Measurements from ENCODE around the gene LCLAT1.

Gene LCLAT1

GRCh38 chr2:30408961-30409387 is 38.1 kb upstream of the LCLAT1 start:
- Histone ChIP-seq H3K4me3 (ENCODE audit: low read length) (no peak overlapping the region), H3K27ac (ENCODE audit: low read length) (no peak overlapping the region), H3K4me1 (ENCODE audit: control insufficient read depth, insufficient read depth, low read length) (peaks cover 4% of the 10 kb centered on the region; the same call in 1 of the 2 replicates), H3K27me3 (ENCODE audit: control insufficient read depth, insufficient read depth, low read length) (no peaks in the 10 kb centered on the region), H3K9me3 (ENCODE audit: control insufficient read depth, insufficient read depth, low read length) (no peaks in the 10 kb centered on the region), H3K36me3 (ENCODE audit: control insufficient read depth, insufficient read depth, low read length) (no peaks in the 10 kb centered on the region)
- no peak for DNase-seq (ENCODE audit: low read depth, low spot score)

- no peak for DNase-seq (ENCODE audit: low read depth, low spot score)
- Histone ChIP-seq H3K9me3 (ENCODE audit: control insufficient read depth, insufficient read depth, low read length) (no peaks in the 10 kb centered on the region), H3K27me3 (ENCODE audit: control insufficient read depth, insufficient read depth, low read length) (no peaks in the 10 kb centered on the region), H3K4me1 (ENCODE audit: control insufficient read depth, insufficient read depth, low read length) (no peaks in the 10 kb centered on the region), H3K4me3 (ENCODE audit: low read length) (no peak overlapping the region), H3K27ac (ENCODE audit: low read length) (no peak overlapping the region), H3K36me3 (ENCODE audit: control insufficient read depth, insufficient read depth, low read length) (no peaks in the 10 kb centered on the region)
- WGBS (ENCODE audit: insufficient coverage, insufficient read length) = no CpG with 5 or more reads among the region's 2 CpGs
Measured at GRCh38 chr2:30410217-30410616, 36.8 kb upstream of the LCLAT1 start.

- no peaks in the 10 kb centered on the region for H3K36me3 ChIP-seq (ENCODE audit: control insufficient read depth, insufficient read depth, low read length)
- no peaks in the 10 kb centered on the region for H3K27me3 ChIP-seq (ENCODE audit: control insufficient read depth, insufficient read depth, low read length)
- no CpG with 5 or more reads among the region's 8 CpGs for WGBS (ENCODE audit: insufficient coverage, insufficient read length)
- no peak overlapping the region for H3K4me3 ChIP-seq (ENCODE audit: low read length)
- H3K27ac ChIP-seq (ENCODE audit: low read length) = no peak overlapping the region
- H3K9me3 ChIP-seq (ENCODE audit: control insufficient read depth, insufficient read depth, low read length) = no peaks in the 10 kb centered on the region
- no peak for DNase-seq (ENCODE audit: low read depth, low spot score)
- H3K4me1 ChIP-seq (ENCODE audit: control insufficient read depth, insufficient read depth, low read length) = no peaks in the 10 kb centered on the region
Measured at GRCh38 chr2:30412047-30412683, 34.9 kb upstream of the LCLAT1 start.

- no peak for DNase-seq (ENCODE audit: low read depth, low spot score)
- H3K36me3 ChIP-seq (ENCODE audit: control insufficient read depth, insufficient read depth, low read length) = no peaks in the 10 kb centered on the region
- H3K27ac ChIP-seq (ENCODE audit: low read length) = no peak overlapping the region
- H3K27me3 ChIP-seq (ENCODE audit: control insufficient read depth, insufficient read depth, low read length) = no peaks in the 10 kb centered on the region
- H3K4me1 ChIP-seq (ENCODE audit: control insufficient read depth, insufficient read depth, low read length) = no peaks in the 10 kb centered on the region
- H3K9me3 ChIP-seq (ENCODE audit: control insufficient read depth, insufficient read depth, low read length) = no peaks in the 10 kb centered on the region
- no CpG with 5 or more reads among the region's 7 CpGs for WGBS (ENCODE audit: insufficient coverage, insufficient read length)
- H3K4me3 ChIP-seq (ENCODE audit: low read length) = no peak overlapping the region
Measured at GRCh38 chr2:30412684-30413570, 34.1 kb upstream of the LCLAT1 start.

GRCh38 chr2:30414961-30415360 is 32.1 kb upstream of the LCLAT1 start:
- Histone ChIP-seq H3K27ac (ENCODE audit: low read length) (no peak overlapping the region), H3K9me3 (ENCODE audit: control insufficient read depth, insufficient read depth, low read length) (no peaks in the 10 kb centered on the region), H3K36me3 (ENCODE audit: control insufficient read depth, insufficient read depth, low read length) (no peaks in the 10 kb centered on the region), H3K4me3 (ENCODE audit: low read length) (no peak overlapping the region), H3K27me3 (ENCODE audit: control insufficient read depth, insufficient read depth, low read length) (no peaks in the 10 kb centered on the region), H3K4me1 (ENCODE audit: control insufficient read depth, insufficient read depth, low read length) (no peaks in the 10 kb centered on the region)
- no CpG with 5 or more reads among the region's 2 CpGs for WGBS (ENCODE audit: insufficient coverage, insufficient read length)
- no peak for DNase-seq (ENCODE audit: low read depth, low spot score)

- Histone ChIP-seq H3K36me3 (ENCODE audit: control insufficient read depth, insufficient read depth, low read length) (no peaks in the 10 kb centered on the region), H3K9me3 (ENCODE audit: control insufficient read depth, insufficient read depth, low read length) (no peaks in the 10 kb centered on the region), H3K4me3 (ENCODE audit: low read length) (no peak overlapping the region), H3K27me3 (ENCODE audit: control insufficient read depth, insufficient read depth, low read length) (no peaks in the 10 kb centered on the region), H3K27ac (ENCODE audit: low read length) (no peak overlapping the region), H3K4me1 (ENCODE audit: control insufficient read depth, insufficient read depth, low read length) (peaks cover 3% of the 10 kb centered on the region)
- DNase-seq (ENCODE audit: low read depth, low spot score) = no peak
- no CpG with 5 or more reads among the region's 3 CpGs for WGBS (ENCODE audit: insufficient coverage, insufficient read length)
Measured at GRCh38 chr2:30417253-30417652, 29.8 kb upstream of the LCLAT1 start.

- H3K36me3 ChIP-seq (ENCODE audit: control insufficient read depth, insufficient read depth, low read length) = no peaks in the 10 kb centered on the region
- H3K4me3 ChIP-seq (ENCODE audit: low read length) = no peak overlapping the region
- DNase-seq (ENCODE audit: low read depth, low spot score) = no peak
- no peaks in the 10 kb centered on the region for H3K27me3 ChIP-seq (ENCODE audit: control insufficient read depth, insufficient read depth, low read length)
- H3K27ac ChIP-seq (ENCODE audit: low read length) = no peak overlapping the region
- no peaks in the 10 kb centered on the region for H3K9me3 ChIP-seq (ENCODE audit: control insufficient read depth, insufficient read depth, low read length)
- H3K4me1 ChIP-seq (ENCODE audit: control insufficient read depth, insufficient read depth, low read length) = peaks cover 5% of the 10 kb centered on the region
- WGBS (ENCODE audit: insufficient coverage, insufficient read length) = no CpG with 5 or more reads among the region's 3 CpGs
Measured at GRCh38 chr2:30421026-30421603, 25.9 kb upstream of the LCLAT1 start.

- no peak overlapping the region for H3K27ac ChIP-seq (ENCODE audit: low read length)
- H3K9me3 ChIP-seq (ENCODE audit: control insufficient read depth, insufficient read depth, low read length) = no peaks in the 10 kb centered on the region
- no peak overlapping the region for H3K4me3 ChIP-seq (ENCODE audit: low read length)
- H3K27me3 ChIP-seq (ENCODE audit: control insufficient read depth, insufficient read depth, low read length) = no peaks in the 10 kb centered on the region
- WGBS (ENCODE audit: insufficient coverage, insufficient read length) = no CpG with 5 or more reads among the region's 11 CpGs
- no peak for DNase-seq (ENCODE audit: low read depth, low spot score)
- peaks cover 5% of the 10 kb centered on the region for H3K4me1 ChIP-seq (ENCODE audit: control insufficient read depth, insufficient read depth, low read length)
- no peaks in the 10 kb centered on the region for H3K36me3 ChIP-seq (ENCODE audit: control insufficient read depth, insufficient read depth, low read length)
Measured at GRCh38 chr2:30421604-30422443, 25.2 kb upstream of the LCLAT1 start.

- H3K27ac ChIP-seq (ENCODE audit: low read length) = no peak overlapping the region
- no peak overlapping the region for H3K4me3 ChIP-seq (ENCODE audit: low read length)
Measured at GRCh38 chr2:30422444-30423040, 24.5 kb upstream of the LCLAT1 start.

GRCh38 chr2:30424231-30424630 is 22.8 kb upstream of the LCLAT1 start:
- DNase-seq (ENCODE audit: low read depth, low spot score) = no peak
- Histone ChIP-seq H3K27me3 (ENCODE audit: control insufficient read depth, insufficient read depth, low read length) (no peaks in the 10 kb centered on the region), H3K27ac (ENCODE audit: low read length) (no peak overlapping the region), H3K4me3 (ENCODE audit: low read length) (no peak overlapping the region), H3K36me3 (ENCODE audit: control insufficient read depth, insufficient read depth, low read length) (no peaks in the 10 kb centered on the region), H3K9me3 (ENCODE audit: control insufficient read depth, insufficient read depth, low read length) (no peaks in the 10 kb centered on the region), H3K4me1 (ENCODE audit: control insufficient read depth, insufficient read depth, low read length) (peaks cover 5% of the 10 kb centered on the region)
- WGBS (ENCODE audit: insufficient coverage, insufficient read length) = no CpG with 5 or more reads among the region's 1 CpG

More at GRCh38 chr2:30422444-30423040, 24.5 kb upstream of the LCLAT1 start:
- 100% methylated on average over 1 of the region's 8 CpGs for WGBS (ENCODE audit: insufficient coverage, insufficient read length)
- no peak for DNase-seq (ENCODE audit: low read depth, low spot score)
- Histone ChIP-seq H3K9me3 (ENCODE audit: control insufficient read depth, insufficient read depth, low read length) (no peaks in the 10 kb centered on the region), H3K4me1 (ENCODE audit: control insufficient read depth, insufficient read depth, low read length) (peaks cover 5% of the 10 kb centered on the region), H3K36me3 (ENCODE audit: control insufficient read depth, insufficient read depth, low read length) (no peaks in the 10 kb centered on the region), H3K27me3 (ENCODE audit: control insufficient read depth, insufficient read depth, low read length) (no peaks in the 10 kb centered on the region)

Measured in iPS DF 6.9 (cell line).